Osteocyte (in vitro differentiated cells): ENCODE results near the gene PCGF1. TPM values are rescaled to one million over a fixed set of nuclear protein-coding genes. Genes with fewer than 3 reads are reported as not detected.
"Not testable (repeated sequence)": the region's sequence is repeated elsewhere in the genome, so short reads cannot be mapped to it uniquely, and the experiment has no call there.

Experiments used
- DNase-seq: peaks from one replicate; pipeline ENCODE4 v3.0.0; 2021; ENCODE audit warnings: mixed read lengths; ENCODE audit not compliant: unreplicated experiment; ENCODE audit errors: extremely low spot score
- H3K27ac Mint-ChIP-seq: one replicate; pipeline ENCODE4 v1.8.0; 2021; ENCODE audit warnings: mild to moderate bottlenecking, mixed read lengths; ENCODE audit not compliant: unreplicated experiment
- H3K27me3 Mint-ChIP-seq: one replicate; pipeline ENCODE4 v1.8.0; 2021; ENCODE audit warnings: mixed read lengths; ENCODE audit not compliant: unreplicated experiment
- H3K36me3 Mint-ChIP-seq: one replicate; pipeline ENCODE4 v1.8.0; 2021; ENCODE audit warnings: mixed read lengths; ENCODE audit not compliant: unreplicated experiment
- H3K4me1 Mint-ChIP-seq: one replicate; pipeline ENCODE4 v1.8.0; 2021; ENCODE audit warnings: mixed read lengths; ENCODE audit not compliant: unreplicated experiment
- H3K4me3 Mint-ChIP-seq: one replicate; pipeline ENCODE4 v1.8.0; 2021; ENCODE audit warnings: mild to moderate bottlenecking, moderate library complexity, mixed read lengths; ENCODE audit not compliant: unreplicated experiment
- H3K9me3 Mint-ChIP-seq: one replicate; pipeline ENCODE4 v1.8.0; 2021; ENCODE audit warnings: mixed read lengths; ENCODE audit not compliant: unreplicated experiment
- total RNA-seq: library from RNA; stranded (reverse); gene quantifications from 2 replicates; pipeline ENCODE4 v1.2.1, GENCODE V29; 2021
- TF ChIP-seq, protein P1 (sequence below): fragments of 200-600 bp; sonication (generic); IDR thresholded peaks from 2 replicates; pipeline ENCODE4 v1.5.0; 2021; ENCODE audit warnings: antibody characterized with exemption, mild to moderate bottlenecking, moderate library complexity

Gene PCGF1
- total RNA-seq, 1 donor from 2014 or later: 32.5 TPM

DNA sequence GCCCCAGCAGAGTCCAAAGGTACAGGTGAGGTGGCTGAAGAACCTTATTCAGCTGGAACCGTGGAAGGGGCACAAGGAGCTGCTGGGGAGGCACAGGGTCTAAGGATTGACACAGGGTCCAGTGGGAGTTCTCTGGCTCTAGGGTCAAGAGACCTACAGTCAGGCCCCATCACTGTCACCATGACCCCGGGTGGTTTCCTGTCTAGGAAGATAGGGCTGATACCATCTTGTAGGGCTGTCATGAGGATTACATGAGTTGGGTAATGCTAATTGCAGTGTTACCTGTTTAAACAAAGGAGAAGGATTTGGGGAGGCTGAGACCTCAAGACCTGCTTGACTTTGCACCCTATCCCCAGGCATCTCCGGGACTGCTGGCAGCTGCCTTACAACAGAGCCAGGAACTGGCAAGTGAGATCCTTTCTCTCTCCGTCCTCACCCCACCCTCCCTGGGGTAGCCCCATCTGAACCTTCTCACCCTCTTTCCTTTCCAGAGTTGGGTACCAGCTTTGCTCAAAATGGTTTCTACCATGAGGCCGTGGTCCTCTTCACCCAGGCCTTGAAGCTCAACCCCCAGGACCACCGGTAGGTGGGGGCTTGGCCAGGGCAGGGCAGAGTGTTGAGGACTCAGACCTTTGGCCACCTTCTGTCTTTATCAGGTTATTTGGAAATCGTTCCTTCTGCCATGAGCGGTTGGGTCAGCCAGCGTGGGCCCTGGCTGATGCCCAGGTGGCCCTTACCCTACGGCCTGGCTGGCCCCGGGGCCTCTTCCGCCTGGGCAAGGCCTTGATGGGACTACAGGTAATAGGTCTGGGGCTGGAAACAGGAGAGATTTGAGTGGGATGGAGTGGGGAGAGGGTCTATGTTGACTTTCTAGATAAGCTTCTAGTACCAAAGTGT is 15.6 kb downstream of the PCGF1 start:
- no peaks in the 10 kb centered on the region for H3K9me3 Mint-ChIP-seq
- no peak overlapping the region for H3K4me3 Mint-ChIP-seq
- no peaks in the 10 kb centered on the region for H3K4me1 Mint-ChIP-seq
- TF ChIP-seq, protein P1, sequence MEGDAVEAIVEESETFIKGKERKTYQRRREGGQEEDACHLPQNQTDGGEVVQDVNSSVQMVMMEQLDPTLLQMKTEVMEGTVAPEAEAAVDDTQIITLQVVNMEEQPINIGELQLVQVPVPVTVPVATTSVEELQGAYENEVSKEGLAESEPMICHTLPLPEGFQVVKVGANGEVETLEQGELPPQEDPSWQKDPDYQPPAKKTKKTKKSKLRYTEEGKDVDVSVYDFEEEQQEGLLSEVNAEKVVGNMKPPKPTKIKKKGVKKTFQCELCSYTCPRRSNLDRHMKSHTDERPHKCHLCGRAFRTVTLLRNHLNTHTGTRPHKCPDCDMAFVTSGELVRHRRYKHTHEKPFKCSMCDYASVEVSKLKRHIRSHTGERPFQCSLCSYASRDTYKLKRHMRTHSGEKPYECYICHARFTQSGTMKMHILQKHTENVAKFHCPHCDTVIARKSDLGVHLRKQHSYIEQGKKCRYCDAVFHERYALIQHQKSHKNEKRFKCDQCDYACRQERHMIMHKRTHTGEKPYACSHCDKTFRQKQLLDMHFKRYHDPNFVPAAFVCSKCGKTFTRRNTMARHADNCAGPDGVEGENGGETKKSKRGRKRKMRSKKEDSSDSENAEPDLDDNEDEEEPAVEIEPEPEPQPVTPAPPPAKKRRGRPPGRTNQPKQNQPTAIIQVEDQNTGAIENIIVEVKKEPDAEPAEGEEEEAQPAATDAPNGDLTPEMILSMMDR: no peak
- peaks cover under 1% of the 10 kb centered on the region for H3K27me3 Mint-ChIP-seq
- no peak for DNase-seq
- H3K27ac Mint-ChIP-seq: no peak overlapping the region
- H3K36me3 Mint-ChIP-seq: peaks cover 36% of the 10 kb centered on the region

DNA sequence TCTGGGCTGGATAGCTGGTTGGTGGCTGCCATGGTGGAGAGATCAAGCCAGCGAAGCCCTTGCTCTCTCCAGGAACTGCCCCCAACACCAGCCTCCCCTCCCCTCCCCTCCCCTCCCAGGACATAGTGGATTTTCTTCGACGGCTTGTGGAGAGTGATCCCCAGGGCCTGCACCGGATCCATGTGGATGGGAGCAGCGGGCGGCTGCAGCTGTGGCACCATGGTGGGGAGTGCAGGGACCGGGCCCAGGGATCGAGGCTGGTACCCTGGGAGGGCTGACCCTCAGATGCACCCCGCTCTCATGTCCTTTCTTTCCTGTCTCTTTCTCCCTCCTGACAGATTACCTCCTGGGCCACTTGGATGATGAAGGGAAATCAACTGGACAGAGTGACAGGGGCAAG is 17.6 kb downstream of the PCGF1 start:
- Mint-ChIP-seq H3K4me3 (no peak overlapping the region), H3K27me3 (no peaks in the 10 kb centered on the region), H3K27ac (no peak overlapping the region), H3K4me1 (no peaks in the 10 kb centered on the region), H3K36me3 (peaks cover 37% of the 10 kb centered on the region), H3K9me3 (no peaks in the 10 kb centered on the region)
- DNase-seq: no peak
- TF ChIP-seq, protein P1: no peak

DNA sequence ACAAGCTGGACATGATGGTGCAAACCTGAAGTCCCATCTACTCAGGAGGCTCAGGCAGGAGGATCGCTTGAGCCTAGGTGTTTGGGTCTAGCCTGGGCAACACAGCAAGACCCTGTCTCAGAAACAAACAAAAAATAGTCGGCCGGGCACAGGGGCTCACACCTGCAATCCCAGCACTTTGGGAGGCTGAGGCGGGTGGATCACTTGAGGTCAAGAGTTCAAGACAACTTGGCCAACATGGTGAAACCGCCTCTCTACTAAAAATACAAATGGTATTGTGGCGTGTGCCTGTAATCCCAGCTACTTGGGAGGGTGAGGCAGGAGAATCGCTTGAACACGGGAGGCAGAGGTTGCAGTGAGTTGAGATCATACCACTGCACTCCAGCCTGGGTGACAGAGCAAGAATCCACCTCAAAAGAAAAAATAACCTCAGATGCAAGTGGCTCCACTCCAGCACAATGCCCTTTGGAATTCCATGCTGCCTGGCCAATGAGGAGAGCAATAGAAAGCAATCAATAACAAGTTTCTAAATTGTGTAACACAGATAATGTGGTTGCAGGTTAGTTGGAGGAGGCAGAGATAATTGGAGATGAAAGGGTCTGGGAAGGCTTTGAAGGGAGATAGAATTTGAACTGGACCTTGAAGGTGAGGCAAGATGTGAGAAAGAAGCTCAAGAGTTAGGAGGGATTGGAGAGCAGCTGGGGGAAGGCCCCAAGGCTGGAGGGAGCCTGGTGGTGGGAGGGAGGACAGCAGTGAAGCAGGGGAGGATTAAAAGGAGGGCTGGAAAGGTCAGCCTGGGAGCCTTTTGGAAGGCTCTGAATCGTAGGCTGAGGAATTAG is 18.6 kb downstream of the PCGF1 start:
- peaks cover 33% of the 10 kb centered on the region for H3K36me3 Mint-ChIP-seq

DNA sequence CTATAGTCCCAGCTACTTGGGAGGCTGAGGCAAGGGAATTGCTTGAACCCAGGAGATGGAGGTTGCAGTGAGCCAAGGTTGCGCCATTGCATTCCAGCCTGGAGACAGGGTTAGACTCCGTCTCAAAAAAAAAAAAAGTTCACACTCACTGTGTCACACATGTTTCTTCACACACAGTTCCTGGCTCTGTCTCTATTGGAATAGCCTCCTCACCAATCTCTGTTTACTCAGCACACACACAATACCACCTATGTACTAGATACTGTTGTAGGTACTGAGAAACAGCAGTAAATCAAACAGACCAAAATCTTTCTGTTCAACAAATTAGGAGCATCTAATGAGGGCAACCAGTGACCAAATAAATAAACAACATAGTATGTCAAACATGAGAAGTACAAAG is 21.4 kb downstream of the PCGF1 start:
- Mint-ChIP-seq H3K4me3 (no peak overlapping the region), H3K27ac (no peak overlapping the region), H3K36me3 (peaks cover 14% of the 10 kb centered on the region), H3K27me3 (no peaks in the 10 kb centered on the region), H3K4me1 (peaks cover 17% of the 10 kb centered on the region), H3K9me3 (no peaks in the 10 kb centered on the region)
- TF ChIP-seq, protein P1: no peak
- DNase-seq: no peak

More for the DNA sequence above, 18.6 kb downstream of the PCGF1 start:
- DNase-seq: no peak
- TF ChIP-seq, protein P1: no peak
- no peaks in the 10 kb centered on the region for H3K9me3 Mint-ChIP-seq
- H3K4me3 Mint-ChIP-seq: no peak overlapping the region
- H3K27me3 Mint-ChIP-seq: no peaks in the 10 kb centered on the region
- H3K4me1 Mint-ChIP-seq: peaks cover 4% of the 10 kb centered on the region
- H3K27ac Mint-ChIP-seq: no peak overlapping the region

DNA sequence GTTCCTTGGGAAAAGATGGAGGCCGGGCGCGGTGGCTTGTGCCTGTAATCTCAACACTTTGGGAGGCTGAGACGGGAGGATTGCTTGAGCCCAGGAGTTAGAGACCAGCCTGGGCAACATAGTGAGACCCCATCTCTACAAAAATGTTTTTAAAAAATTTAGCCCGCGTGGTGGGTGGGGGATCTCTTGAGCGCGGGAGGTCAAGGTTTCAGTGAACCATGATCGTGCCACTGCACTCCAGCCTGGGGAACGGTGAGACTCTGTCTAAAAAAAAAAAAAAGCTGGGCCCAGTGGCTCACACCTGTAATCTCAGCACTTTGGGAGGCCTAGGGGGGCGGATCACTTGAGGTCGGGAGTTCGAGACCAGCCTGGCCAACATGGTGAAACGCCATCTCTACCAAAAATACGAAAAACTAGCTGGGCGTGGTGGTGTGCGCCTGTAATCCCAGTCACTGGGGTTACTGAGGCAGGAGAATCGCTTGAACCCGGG is 23.8 kb downstream of the PCGF1 start:
- Mint-ChIP-seq H3K4me1 (peaks cover 30% of the 10 kb centered on the region), H3K36me3 (peaks cover 16% of the 10 kb centered on the region), H3K27ac (peak overlapping the region; percentile 99), H3K4me3 (peak overlapping the region; percentile 99)
- DNase-seq, H3K9me3 Mint-ChIP-seq, H3K27me3 Mint-ChIP-seq: not testable (repeated sequence)
